NCI-H526 (cell line): ENCODE results near the gene COBLL1.

Source experiments
- DNase-seq, 2 experiments: peaks; one replicate each; lab custom pipeline; 2025; lab: John Stamatoyannopoulos, UW

COBLL1 gene

DNA sequence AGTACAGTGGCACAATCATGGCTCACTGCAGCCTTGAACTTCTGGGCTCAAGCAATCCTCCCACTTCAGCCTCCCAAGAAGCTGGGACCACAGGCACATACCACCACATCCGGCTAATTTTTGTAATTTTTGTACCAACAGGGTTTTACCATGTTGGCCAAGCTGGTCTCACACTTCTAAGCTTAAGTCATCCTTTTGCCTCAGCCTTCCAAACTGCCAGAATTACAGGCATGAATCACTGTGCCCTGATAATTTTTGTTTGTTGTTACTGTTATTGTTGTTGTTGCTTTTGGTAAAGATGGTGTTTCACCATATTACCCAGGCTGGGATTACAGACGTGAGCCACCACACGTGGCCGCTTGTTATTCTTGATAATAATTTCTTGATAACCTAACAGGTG, 10.5 kb upstream of the COBLL1 start:
- no peak for DNase-seq

DNA sequence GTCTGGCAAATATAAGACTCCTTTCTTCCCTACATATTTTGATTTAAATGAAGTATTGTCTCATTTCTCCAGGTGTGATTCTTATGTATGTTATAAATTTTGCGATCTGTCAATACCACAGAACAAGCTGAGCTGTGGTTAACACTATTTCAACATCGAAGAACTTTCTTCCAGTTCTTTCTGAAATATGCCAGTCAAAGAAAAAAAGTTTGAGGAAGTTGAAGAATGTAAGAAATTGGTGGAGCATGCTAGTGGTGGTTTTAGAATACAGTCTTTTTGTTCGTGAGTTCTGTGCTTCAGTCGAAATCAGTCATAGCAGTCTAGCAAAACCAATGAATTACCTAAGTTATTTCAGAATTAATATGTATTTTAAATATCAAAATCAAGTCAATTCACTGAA, 8.6 kb upstream of the COBLL1 start:
- DNase-seq: no peak

DNA sequence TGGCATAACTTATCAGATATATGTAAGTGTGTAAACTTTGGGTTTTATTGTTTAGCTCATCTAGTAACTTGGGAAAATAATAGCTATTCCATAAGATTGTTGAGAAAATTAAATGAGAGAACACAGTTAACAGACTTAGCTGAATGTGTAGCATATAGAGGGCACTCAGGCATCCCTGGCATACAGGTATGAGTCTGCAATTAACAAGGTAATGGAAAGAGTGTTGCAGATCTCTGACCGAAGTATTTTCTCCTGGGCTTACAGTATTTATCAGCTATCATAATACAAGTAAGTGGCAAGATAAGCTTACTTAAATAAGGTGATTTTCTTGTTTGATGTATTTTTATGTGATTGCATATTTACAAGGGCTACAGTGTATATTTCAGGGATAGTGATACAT, 7.9 kb upstream of the COBLL1 start:
- no peak for DNase-seq

DNA sequence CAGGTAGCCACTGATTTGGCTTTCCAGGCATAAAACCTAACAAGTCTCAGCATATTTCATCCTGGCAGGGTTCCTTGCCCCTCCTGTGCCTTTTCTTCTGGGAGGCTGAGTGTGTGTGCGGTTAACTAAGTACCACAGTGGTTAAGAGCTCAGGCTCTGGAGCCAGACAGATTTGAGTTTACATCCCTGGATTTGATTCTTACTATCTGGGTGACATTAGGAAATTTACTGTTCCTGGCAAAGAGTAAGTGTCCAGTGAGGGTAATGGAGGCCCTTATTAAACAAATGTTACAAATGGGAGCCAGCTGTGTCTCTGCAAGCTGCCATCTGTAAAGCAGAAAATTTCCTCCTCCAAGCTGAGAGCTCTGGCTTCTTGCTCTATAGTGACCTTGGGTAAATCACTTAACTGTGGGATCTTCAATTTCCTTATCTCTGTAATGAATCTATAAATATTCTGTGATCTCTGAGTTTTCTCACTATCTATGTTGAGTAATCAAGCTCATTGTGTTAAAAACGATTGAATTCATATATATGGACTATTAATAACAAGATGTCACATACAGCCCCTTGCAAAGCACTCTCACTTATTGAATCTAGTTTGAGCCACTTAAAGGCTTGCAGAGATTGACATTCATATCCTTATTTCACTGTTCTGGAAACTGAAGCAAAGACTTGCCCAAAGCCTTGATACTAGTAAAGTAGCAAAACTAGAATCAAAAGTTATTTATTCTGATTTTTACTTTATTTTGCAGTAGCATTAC, 6.5 kb upstream of the COBLL1 start:
- DNase-seq: no peak

DNA sequence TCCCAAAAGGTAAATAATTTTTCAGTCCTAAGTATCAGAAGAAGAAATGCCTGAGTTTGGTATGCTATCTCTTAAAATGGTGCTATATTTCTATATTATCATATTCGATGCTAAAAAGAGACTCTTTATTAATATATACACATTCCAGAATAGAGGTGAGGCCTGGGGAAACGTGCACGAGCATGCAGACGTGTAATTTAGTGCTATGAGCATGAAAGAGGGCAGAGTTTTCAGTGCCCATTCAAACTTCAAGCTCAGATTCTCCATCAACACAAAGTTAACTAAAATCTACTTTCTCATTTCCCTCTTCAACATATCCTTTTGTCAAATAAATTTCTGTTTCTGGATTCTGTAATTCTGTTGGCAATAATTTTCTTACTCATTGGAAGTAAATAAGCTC, 5.7 kb upstream of the COBLL1 start:
- no peak for DNase-seq

DNA sequence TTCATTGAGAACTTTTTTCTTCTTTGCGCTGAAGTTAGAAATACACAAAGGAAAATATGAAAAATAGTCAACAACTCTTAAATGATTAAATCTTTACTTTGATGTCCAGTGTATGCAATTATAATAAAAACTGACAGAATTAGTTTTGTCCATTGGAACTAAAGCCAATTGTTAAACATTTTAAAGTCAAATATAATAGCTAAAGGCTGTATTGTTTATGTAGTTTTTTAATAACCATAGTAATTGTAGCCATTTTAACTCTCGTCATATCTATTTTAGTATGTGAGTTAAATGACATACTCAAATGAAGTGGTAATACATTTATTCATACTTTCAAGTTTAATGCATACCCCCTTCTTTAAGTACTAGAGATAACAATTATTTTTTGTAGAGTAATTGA, 4.7 kb upstream of the COBLL1 start:
- DNase-seq: no peak

DNA sequence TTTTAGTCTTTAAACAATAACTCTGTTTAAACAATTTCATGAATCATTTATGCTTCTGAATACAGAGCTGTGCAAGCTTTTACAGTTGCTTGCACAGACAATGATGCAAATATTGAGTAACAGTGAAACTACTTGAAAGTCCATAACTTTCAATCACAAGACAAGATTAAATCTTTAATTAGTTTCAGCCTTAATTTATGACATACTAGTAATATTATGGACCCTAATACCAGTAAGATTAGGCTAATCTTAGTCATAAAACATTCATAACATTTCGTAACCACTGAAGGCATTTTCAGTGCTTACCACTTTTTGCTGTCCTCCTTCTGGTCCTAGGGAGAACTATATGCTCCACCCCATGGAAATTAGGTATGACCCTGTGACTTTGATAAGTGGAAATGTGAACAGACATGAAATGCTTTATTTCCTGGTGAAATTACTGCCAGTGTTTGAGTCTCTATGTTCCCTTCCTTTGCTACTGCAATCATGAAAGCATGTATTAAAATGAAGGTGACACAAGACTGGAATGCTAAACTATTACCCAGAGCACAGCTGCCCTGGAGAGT, 1.8 kb upstream of the COBLL1 start:
- DNase-seq: no peak

DNA sequence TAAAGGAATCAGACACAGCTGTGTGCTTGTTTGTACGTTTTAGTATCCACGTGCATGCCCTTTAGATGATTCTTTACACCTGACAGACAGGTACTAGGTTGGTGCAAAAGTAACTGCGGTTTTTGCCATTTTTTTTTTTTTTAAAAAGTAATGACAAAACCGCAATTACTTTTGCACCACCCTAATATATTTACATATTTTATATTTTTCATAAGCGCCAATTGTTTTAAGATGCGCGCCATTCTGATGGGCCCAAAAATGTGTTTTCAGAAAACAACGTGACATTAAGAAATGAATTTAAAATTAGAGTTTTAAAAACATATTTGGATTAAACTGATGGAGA, 972 bp upstream of the COBLL1 start:
- DNase-seq: no peak

DNA sequence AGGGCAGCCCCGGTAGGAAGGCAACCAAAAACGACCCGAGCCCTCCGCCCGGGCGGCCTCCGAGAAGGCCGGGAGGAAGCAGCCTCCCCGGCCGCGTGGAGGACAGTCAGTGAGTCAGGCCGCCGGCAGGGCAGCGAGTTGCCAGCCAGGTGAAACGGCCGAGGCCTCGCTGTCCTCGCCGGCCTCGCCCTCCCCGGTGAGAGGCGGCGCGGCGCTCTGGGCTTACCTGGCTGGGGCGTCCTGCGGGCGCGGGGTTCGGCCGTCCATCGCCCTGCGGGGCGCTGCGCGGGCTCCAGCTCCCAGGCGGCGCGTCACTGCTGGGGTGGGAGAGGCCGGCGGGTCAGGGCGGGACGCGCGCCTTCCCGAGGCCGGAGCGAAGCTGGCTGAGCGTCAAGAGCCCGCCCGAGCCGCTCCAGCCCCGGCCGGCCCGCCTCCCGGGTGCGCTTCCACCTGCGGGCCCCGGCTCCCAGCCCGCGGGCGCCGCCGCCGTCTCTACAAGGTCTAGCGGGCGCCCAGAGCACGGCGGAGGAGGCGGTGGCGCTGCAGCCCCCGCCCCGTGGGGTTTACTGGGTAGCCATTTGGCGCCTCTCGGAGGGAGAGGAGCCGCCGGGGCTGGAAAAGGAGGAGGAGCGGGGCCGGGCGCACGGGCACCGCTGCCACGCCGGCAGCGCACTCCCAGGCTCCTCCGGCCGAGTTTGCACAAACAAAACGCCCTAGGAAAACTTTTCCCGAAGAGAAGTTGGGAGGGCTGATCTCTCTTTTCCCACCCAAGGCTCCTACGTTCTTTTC, 499 bp downstream of the COBLL1 start:
- DNase-seq: peak; percentile 52 to 90

DNA sequence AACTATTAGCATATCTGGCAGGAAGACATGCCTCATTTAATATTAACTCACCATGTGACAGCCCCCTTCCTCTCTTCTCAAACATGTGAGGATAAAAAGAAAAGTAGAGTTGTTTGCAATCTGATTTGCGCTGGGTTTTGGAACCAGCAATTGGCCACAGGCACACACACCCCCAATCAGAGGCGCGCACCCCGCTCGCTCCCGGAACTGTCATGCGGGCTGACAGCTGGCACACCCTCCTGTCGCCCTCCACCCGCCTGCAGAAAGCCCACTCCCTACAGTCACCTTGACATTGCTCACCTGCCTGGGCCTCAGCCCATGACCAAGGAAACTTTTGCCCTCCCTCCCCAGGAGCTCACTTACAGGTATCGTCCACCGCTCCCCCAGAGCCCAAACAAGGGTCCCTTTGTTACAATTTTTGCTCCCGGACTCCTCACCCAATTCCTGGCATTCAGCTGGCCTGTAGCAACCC, 1.1 kb downstream of the COBLL1 start:
- DNase-seq: peak in 1 of 2 experiments; percentile 66

DNA sequence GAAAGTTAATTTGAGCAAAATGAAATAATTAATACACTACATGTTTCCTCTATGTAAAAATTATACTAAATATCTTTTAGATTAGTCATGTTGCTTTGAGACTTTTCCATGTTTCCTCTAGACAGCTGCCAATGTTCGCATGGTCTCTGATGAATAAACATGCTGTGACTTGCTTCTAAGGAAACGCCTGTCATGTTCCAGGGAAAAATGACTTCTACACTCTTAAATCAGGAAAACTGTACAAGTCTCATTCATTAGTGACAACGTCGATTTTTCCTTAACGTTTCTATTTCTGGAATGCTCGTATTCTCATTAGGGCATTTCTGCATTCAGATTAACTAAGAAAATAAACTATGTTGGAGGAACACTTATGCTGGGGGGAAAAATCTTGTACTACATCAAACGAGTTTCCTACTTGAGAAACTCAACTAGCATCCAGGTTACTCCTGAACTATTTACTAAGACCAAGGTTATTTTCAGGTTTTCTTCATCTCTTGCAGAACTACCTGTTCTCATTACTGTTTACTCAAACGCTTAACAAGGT, 1.6 kb downstream of the COBLL1 start:
- DNase-seq: no peak

DNA sequence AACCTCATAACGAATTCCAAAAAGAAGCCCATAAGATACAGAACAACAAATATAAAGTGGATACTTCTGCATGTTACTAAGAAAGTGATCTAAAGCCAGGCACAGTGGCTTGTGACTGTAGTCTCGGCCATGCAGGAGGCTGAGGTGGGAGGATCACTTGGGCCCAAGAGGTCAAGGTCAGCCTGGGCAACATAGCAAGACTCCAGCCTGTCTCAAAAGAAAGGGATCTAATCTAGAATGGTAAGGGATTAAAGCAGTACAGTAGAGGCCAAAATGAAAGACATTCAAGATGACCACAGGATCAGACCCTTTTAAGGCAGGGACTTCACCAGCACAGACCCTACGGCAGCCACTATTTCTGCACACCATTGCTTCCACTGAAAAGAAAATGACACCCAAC, 3.8 kb downstream of the COBLL1 start:
- DNase-seq: no peak

DNA sequence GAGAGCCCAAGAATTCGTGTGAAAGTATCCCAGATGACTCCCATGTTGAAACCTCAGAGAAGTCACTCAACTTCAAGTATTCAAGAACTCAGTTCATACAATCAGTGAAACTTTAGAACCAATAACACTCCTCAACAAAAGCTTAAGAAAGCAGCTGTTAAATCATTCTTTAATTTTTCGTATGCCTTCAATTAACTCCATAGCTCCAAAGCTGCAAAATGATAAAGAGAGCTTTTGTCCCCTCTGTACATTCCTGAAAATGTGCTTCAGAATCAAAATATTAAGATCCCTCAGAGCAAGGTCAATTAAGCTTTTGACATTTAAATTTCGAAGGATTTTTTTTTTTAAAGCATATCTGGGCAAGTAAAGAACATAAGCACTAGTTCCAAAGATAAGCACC, 4.7 kb downstream of the COBLL1 start:
- DNase-seq: no peak

DNA sequence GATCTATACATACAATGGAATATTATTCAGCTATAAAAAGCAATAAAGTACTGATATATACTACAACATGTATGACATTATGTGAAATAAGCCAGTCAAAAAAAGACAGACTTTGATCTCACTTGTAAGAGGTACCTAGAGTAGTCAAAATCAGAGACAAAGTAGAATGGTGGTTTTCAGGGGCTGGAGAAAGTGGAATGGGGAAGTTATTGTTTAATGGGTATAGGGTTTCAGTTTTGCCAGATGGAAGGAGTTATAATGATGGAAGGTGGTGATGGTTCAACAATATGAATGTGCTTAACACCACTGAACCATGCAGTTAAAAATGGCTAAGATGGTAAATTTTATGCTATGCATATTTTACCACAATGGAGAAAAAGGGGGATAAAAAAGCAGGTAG, 6.3 kb downstream of the COBLL1 start:
- DNase-seq: no peak

DNA sequence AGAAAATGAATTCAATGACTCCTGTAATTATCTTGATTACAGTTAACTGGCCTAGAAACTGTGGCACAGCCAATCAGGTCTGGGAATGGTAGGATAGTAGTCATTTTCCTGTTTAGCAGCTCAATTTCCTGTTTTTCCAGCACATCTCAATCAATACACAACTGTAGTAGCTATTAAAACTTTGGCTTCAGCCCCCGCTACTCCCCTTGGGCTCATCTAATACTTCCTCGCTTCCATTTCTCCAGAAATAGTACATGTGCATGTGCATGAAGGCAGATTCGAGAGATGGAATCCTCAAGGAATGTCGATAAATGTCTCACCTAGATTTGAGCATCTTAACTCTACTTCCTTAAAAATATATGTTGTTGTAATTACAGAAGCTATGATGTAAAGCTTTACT, 9.7 kb downstream of the COBLL1 start:
- DNase-seq: no peak

DNA sequence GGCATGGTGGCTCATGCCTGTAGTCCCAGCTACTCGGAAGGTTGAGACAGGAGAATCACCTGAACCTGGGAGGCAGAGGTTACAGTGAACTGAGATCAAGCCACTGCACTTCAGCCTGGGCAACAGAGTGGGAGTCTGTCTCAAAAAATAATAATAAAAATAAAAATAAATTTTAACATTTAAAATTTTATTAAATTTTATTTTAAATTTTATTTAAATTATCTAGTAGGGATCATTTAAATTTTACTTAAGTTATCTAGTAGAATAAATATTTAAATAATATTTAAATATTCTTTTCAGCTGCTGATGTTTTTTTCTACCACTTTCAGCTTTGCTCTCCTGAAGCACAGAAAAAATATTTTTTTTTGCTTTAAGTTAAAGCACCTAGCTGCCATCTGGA, 10.4 kb downstream of the COBLL1 start:
- no peak for DNase-seq

DNA sequence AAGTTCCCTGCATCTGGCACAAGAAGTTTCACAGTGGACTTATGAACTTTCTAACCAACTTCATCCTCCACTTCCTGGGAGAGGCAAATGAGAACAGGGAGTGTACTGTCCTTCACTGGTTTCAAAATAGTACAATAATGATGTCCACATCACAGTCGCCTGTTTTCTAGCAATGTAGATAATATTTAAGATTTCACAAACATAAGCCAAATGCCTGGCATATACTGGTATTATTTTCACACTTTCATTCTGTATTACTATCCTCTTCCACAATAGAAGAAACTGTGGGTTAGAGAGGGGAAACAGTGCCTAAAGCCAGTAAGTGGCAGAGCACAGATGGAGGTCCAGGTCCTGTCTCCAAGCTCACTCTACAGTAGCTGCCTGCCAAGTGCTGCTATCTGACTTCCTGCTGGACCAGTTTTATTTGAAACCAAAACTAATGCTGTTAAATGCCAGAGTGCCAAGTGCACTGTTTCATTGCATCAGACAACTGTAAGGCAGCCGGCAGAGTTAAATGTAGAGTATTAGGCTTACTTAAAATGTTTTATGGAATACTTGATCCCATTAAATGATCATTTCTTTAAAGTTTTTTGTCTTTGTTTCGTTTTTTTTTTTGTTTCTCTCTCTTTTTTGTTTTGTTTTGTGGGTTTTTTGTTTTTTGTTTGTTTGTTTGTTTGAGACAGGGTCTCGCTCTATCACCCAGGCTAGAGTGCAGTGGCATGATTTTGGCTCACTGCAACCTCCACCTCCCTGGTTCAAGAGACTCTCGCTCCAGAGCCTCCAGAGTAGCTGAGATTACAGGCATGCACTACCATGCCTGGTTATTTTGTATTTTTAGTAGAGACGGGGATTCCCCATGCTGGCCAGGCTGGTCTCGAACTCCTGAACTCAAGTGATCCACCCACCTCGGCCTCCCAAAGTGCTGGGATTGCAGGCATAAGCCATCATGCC, 15.1 kb downstream of the COBLL1 start:
- DNase-seq: no peak

DNA sequence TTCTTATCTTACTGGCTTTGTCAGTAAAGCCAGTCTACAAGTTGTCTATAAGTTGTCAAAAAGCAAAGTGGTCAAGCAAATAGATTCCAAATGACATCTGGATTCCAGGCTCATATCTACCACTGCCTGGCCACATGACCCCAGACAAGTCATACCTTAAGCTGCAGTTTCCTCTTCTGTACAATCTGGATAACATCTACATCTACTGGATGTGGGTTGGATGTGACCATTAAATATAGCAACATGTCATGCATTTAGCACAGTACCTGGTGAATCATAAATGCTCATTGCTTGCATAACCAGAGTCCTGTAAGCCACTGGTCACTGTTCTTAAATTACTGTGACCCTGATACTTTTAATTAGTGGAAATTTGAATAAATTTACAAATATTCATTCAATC, 16.8 kb downstream of the COBLL1 start:
- no peak for DNase-seq

DNA sequence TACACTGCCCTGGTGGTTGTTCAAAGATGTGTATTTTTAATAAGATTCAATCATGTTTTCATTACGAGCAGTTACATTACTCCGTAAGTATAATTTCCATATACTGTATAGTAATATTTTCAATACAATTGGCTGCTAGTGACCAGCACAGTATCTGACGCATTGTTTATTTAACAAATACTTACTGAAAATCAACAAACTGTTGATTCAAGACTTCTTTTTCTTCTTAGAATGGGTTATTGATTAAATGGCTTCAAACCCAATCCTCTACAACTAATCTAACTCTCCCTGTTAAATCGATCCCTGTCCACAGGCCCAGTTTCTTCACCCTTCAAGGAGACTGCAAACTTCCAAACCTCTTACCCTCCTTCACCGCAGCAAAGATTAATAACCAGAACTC, 18.5 kb downstream of the COBLL1 start:
- no peak for DNase-seq

DNA sequence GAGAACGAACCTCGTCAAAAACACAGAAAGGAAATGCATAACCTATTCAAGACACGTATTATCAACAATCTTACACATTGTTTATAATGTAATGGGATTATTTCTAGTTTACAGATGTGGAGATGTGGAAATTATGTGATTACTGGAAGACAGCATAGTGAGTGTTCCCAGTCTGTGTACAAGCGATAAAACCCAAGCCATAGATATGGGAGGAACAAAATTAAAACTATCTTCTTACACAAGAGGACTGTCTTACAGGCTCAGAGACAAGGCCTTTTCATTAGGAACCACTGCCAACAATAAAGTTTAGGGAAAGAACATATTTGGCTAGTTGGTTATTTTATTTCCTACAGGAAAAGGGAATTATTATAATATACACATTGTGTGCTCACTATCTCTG, 20.3 kb downstream of the COBLL1 start:
- DNase-seq: no peak

DNA sequence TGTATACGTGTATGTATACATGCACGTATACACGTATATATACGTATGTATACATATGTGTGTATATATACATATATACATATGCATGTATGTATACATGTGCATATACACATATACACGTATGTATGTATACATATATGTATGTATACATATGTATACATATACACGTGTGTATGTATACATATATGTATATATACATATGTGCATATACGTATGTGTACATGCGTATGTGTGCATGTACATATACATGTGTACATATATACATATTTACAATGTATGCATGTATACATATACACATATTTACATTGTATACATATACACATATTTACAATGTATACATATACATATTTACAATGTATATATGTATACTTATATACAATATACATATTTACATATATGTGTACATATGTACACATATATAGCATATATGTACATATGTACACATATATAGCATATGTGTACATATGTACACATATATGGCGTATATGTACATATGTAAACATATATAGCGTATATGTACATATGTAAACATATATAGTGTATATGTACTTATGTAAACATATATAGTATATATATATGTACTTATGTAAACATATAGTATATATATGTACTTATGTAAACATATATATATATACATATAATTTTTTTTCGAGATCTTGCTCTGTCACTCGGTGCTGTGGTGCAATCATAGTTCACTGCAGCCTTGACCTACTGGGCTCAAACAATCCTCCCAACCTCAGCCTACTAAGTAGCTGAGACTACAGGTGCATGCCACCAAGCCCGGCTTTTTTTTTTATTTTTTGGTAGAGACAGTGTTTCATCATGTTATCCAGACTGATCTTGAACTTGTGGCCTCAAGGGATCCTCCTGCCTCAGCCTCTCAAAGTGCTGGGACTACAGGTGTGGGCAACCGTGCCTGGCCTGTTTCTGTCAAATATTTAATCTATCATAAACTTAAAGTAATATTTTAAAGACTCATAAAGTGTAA, 23.2 kb downstream of the COBLL1 start:
- no peak for DNase-seq
